Stimulated activated CD8-positive, alpha-beta memory T cell treated with anti-CD3 and anti-CD28 coated beads, Interleukin-15, amount 100 ng/mL, for 48 hours (primary cell): ENCODE data around the gene WDR31.
"Not testable (repeated sequence)": the region's sequence is repeated elsewhere in the genome, so short reads cannot be mapped to it uniquely, and the experiment has no call there.

Experiments
- DNase-seq, 2 donors: peaks; one replicate each; pipeline ENCODE4 v3.0.0-alpha.2; 2020; ENCODE audit warnings: low read depth in 2 of 2

Gene WDR31

GRCh38 chr9:113298311-113298710 lies 41.8 kb downstream of the WDR31 start:
- DNase-seq, result no peak

GRCh38 chr9:113296796-113297558 lies 43.1 kb downstream of the WDR31 start:
- DNase-seq, result no peak

- DNase-seq, result not testable (repeated sequence)
Measured at GRCh38 chr9:113296247-113296646, 43.8 kb downstream of the WDR31 start.

- DNase-seq, result no peak
Measured at GRCh38 chr9:113293285-113293878, 46.7 kb downstream of the WDR31 start.

- no peak for DNase-seq
Measured at GRCh38 chr9:113290052-113290607, 49.9 kb downstream of the WDR31 start.

GRCh38 chr9:113289091-113289490 lies 51.0 kb downstream of the WDR31 start:
- DNase-seq, result no peak

- DNase-seq, result no peak
Measured at GRCh38 chr9:113281356-113281755, 58.7 kb downstream of the WDR31 start.

GRCh38 chr9:113278840-113279239 lies 61.2 kb downstream of the WDR31 start:
- DNase-seq, result no peak

GRCh38 chr9:113275157-113276131 lies 64.6 kb downstream of the WDR31 start, which contains the start of the genes CDC26 and PRPF4:
Gene CDC26, minus strand, starts transcription at chr9:113275572. Its CDS starts 3,065 bp downstream, at chr9:113272507.
Gene PRPF4, plus strand, starts transcription at chr9:113275658. Its CDS starts 86 bp downstream, at chr9:113275744.
- peak; percentile 95 to 96 for DNase-seq

GRCh38 chr9:113274474-113275156 lies 65.5 kb downstream of the WDR31 start:
- DNase-seq, result no peak

- no peak for DNase-seq
Measured at GRCh38 chr9:113269871-113270270, 70.2 kb downstream of the WDR31 start.

- DNase-seq, result no peak
Measured at GRCh38 chr9:113269355-113269754, 70.7 kb downstream of the WDR31 start.

GRCh38 chr9:113267911-113268566 lies 72.0 kb downstream of the WDR31 start:
- DNase-seq, result no peak

- no peak for DNase-seq
Measured at GRCh38 chr9:113266174-113266573, 73.9 kb downstream of the WDR31 start.
